ENCODE data around the gene MRPL24. TPM values are rescaled to one million over a fixed set of nuclear protein-coding genes. Genes with fewer than 3 reads are reported as not detected.

Gene MRPL24
- total and polyA plus RNA-seq, 2 of the 8 experiments (the other 6 are each of a cell fraction or from before 2014, with no cell fraction given) = 29.7 to 35.2 TPM

GRCh38 chr1:156772222-156772621 lies 31.3 kb upstream of the MRPL24 start (continued):
- no peak for TF ChIP-seq EGR1 (IDR thresholded peaks at IDR 0.05; ENCODE audit: borderline replicate concordance, low read depth, low read length)
- no peak for TF ChIP-seq SIX5 (IDR thresholded peaks at IDR 0.05; ENCODE audit: low read depth, low read length)

Data from H1 (cell line).